Lower leg skin (tissue), 3 donors: ENCODE results near the gene GH2.

Experiments
- CTCF ChIP-seq, 3 donors: fragments of 450-650 bp; IDR thresholded peaks; one replicate each; pipeline ENCODE4 v1.5.1; 2016; ENCODE audit warnings: antibody characterized with exemption in 3 of 3, mild to moderate bottlenecking in 3 of 3, moderate library complexity in 2 of 3
- POLR2A ChIP-seq, 2 donors: fragments of 450-650 bp; IDR thresholded peaks; one replicate each; pipeline ENCODE4 v1.6.1; 2016 to 2017; ENCODE audit warnings: antibody characterized with exemption in 2 of 2, mild to moderate bottlenecking in 1 of 2, moderate library complexity in 1 of 2

GRCh38 chr17:63835167-63835720, 46.5 kb downstream of the GH2 start:
- TF ChIP-seq CTCF (IDR thresholded peaks at IDR 0.05): no peak
- TF ChIP-seq POLR2A (IDR thresholded peaks at IDR 0.05): no peak
